ENCODE results near the gene SMAD5. TPM values are rescaled to one million over a fixed set of nuclear protein-coding genes. Genes with fewer than 3 reads are reported as not detected.

The SMAD5 gene
- polyA plus RNA-seq, 3 donors, result 7.9 to 19.2 (median 17.3) TPM

DNA sequence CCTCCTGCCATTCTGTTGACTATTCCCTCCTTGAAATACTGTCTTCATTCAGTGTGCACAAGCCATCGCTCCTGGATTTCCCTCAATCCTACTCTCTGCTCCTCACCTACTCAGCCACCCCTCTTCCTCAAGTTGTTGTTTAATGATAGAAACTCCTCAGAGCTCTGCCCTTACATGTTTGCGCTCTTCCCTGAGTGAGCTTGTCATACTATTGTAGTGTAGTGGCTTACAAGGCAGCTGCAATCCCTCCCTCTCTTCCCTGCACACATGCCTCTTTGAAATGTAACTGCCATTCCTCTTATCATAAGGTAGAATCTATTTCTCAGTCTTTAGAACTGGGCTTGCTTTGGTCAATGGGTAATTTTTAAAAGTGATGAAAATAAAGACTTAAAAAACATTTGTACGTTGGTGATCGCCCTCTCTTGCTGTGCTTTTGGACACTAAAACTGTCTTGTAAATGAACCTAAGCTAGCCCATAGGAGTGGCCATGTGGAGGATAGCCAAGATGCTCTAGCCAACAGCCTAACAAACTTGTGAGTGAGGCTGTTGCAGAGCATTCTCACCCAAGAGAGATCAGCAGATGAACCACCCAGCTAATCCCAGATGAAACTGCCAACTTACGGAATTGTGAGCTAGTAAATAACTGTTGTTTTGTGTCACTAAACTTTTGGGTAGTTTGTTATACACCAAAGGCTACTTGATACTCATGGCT, 18.1 kb upstream of the SMAD5 start:
- no peak for DNase-seq
- TF ChIP-seq CTCF (IDR thresholded peaks at IDR 0.05), result no peak
- intact Hi-C loops (cut with micrococcal nuclease), result no loop called here
- H3K9me3 ChIP-seq (replicated peaks in 1 of 2; ENCODE audit: control insufficient read depth in 1 of 2, insufficient read depth in 1 of 2, low read length in 2 of 2), result no peaks in the 10 kb centered on the region
- peaks cover 0 to 5% (median 0%) of the 10 kb centered on the region in 7 donors for H3K9me3 Mint-ChIP-seq
- no peaks in the 10 kb centered on the region for H3K36me3 ChIP-seq (replicated peaks in 1 of 2; ENCODE audit: control insufficient read depth in 1 of 2, insufficient read depth in 2 of 2, low read length in 2 of 2)
- no peaks in the 10 kb centered on the region for H3K36me3 Mint-ChIP-seq
- peaks cover 3 to 18% (median 11%) of the 10 kb centered on the region in 3 donors for H3K27me3 Mint-ChIP-seq (ENCODE audit: low read depth in 3 of 3)
- no peak overlapping the region for H3K9ac ChIP-seq (ENCODE audit: insufficient read depth, low read length, poor library complexity, severe bottlenecking)
- H3K79me2 ChIP-seq (ENCODE audit: insufficient read depth, low read length), result no peaks in the 10 kb centered on the region
- H3K27ac Mint-ChIP-seq, result no peak overlapping the region
- no peak overlapping the region for H3K27ac ChIP-seq (ENCODE audit: low read depth in 1 of 2, low read length in 2 of 2)
- peaks cover 2 to 3% of the 10 kb centered on the region in 2 donors for H3K27me3 ChIP-seq (ENCODE audit: control insufficient read depth in 2 of 2, insufficient read depth in 2 of 2, low read length in 2 of 2)
- no peak overlapping the region for H3K4me3 Mint-ChIP-seq
- H3K4me2 ChIP-seq (replicated peaks; ENCODE audit: extremely low read depth, low read length, poor library complexity, severe bottlenecking), result no peak overlapping the region
- no peak overlapping the region for H3K4me3 ChIP-seq (replicated peaks in 1 of 3; ENCODE audit: low read depth in 2 of 3, low read length in 3 of 3)
- no peaks in the 10 kb centered on the region for H4K20me1 ChIP-seq (ENCODE audit: insufficient read depth, low read length)
- H2AFZ ChIP-seq (ENCODE audit: insufficient read depth, low read depth, low read length, poor library complexity, severe bottlenecking), result no peak overlapping the region
- WGBS (ENCODE audit: insufficient coverage), result 92% methylated on average over 2 of the region's 5 CpGs
- H3K4me1 ChIP-seq (ENCODE audit: control insufficient read depth in 1 of 2, insufficient read depth in 2 of 2, low read length in 2 of 2), result no peaks in the 10 kb centered on the region
- no peaks in the 10 kb centered on the region for H3K4me1 Mint-ChIP-seq

DNA sequence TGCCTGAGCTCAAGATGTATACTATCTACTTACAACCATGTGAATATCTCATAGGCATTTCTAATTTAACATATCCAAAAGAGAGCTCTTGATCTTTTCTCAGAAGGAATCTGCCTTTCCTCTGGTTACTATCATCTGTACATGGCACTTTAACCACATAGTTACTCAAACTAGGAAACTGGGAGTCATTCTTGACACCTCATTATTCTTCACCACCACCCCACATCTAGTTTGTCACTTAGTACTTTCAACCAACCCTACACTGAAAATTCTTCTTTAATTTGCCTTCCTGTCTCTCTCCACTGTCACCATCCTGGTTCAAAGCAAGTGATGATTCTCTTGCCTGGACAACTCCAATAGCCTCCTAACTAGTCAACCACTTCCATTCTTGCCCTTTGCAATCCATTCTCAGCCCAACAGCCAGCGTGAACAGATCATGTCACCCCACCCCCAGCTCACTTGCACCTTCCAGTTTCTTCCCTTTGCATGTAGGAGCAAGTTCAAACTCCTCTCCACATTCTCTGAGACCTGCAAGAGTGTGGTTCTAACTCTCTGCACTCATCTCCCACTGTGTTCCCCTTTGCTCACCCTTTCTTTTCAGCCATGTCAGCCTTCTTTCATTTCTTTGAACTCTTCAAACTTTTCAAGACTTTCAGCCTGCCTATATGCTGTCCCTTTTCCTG, 17.3 kb upstream of the SMAD5 start:
- no peak overlapping the region for H3K27ac Mint-ChIP-seq
- no peak for TF ChIP-seq CTCF (IDR thresholded peaks at IDR 0.05)
- H3K36me3 ChIP-seq (replicated peaks in 1 of 2; ENCODE audit: control insufficient read depth in 1 of 2, insufficient read depth in 2 of 2, low read length in 2 of 2), result no peaks in the 10 kb centered on the region
- peaks cover 0 to 5% (median 0%) of the 10 kb centered on the region in 7 donors for H3K9me3 Mint-ChIP-seq
- 100% methylated on average over 1 of the region's 1 CpG for WGBS (ENCODE audit: insufficient coverage)
- H3K9ac ChIP-seq (ENCODE audit: insufficient read depth, low read length, poor library complexity, severe bottlenecking), result no peak overlapping the region
- H3K4me3 ChIP-seq (replicated peaks in 1 of 3; ENCODE audit: low read depth in 2 of 3, low read length in 3 of 3), result no peak overlapping the region
- H3K79me2 ChIP-seq (ENCODE audit: insufficient read depth, low read length), result no peaks in the 10 kb centered on the region
- no peak overlapping the region for H3K4me2 ChIP-seq (replicated peaks; ENCODE audit: extremely low read depth, low read length, poor library complexity, severe bottlenecking)
- intact Hi-C loops (cut with micrococcal nuclease), result no loop called here
- peaks cover 2 to 3% of the 10 kb centered on the region in 2 donors for H3K27me3 ChIP-seq (ENCODE audit: control insufficient read depth in 2 of 2, insufficient read depth in 2 of 2, low read length in 2 of 2)
- H3K4me1 Mint-ChIP-seq, result no peaks in the 10 kb centered on the region
- H3K4me3 Mint-ChIP-seq, result no peak overlapping the region
- no peaks in the 10 kb centered on the region for H4K20me1 ChIP-seq (ENCODE audit: insufficient read depth, low read length)
- no peak overlapping the region for H2AFZ ChIP-seq (ENCODE audit: insufficient read depth, low read depth, low read length, poor library complexity, severe bottlenecking)
- no peak overlapping the region for H3K27ac ChIP-seq (ENCODE audit: low read depth in 1 of 2, low read length in 2 of 2)
- no peaks in the 10 kb centered on the region for H3K4me1 ChIP-seq (ENCODE audit: control insufficient read depth in 1 of 2, insufficient read depth in 2 of 2, low read length in 2 of 2)
- no peaks in the 10 kb centered on the region for H3K36me3 Mint-ChIP-seq
- DNase-seq, result no peak
- no peaks in the 10 kb centered on the region for H3K9me3 ChIP-seq (replicated peaks in 1 of 2; ENCODE audit: control insufficient read depth in 1 of 2, insufficient read depth in 1 of 2, low read length in 2 of 2)
- peaks cover 3 to 18% (median 13%) of the 10 kb centered on the region in 3 donors for H3K27me3 Mint-ChIP-seq (ENCODE audit: low read depth in 3 of 3)

Measured in CD14-positive monocyte (primary cell).